ENCODE measurements around the gene XRCC2. TPM values are rescaled to one million over a fixed set of nuclear protein-coding genes. Genes with fewer than 3 reads are reported as not detected.

XRCC2 gene
- total RNA-seq, 1 experiment from 2014 or later, result 7.3 TPM

- DNase-seq, result peak; percentile 37
- no peaks in the 10 kb centered on the region for H3K36me3 ChIP-seq (replicated peaks; ENCODE audit: control insufficient read depth, insufficient read depth, low read length)
- H3K4me3 ChIP-seq (ENCODE audit: insufficient read depth, low read depth, low read length), result no peak overlapping the region
- H3K27me3 ChIP-seq (ENCODE audit: control insufficient read depth, insufficient read depth, low read length), result no peaks in the 10 kb centered on the region
Observed at GRCh38 chr7:152615031-152615741, 60.8 kb downstream of the XRCC2 start.

- DNase-seq, result no peak
- Histone ChIP-seq H3K36me3 (replicated peaks; ENCODE audit: control insufficient read depth, insufficient read depth, low read length) (no peaks in the 10 kb centered on the region), H3K27me3 (ENCODE audit: control insufficient read depth, insufficient read depth, low read length) (no peaks in the 10 kb centered on the region), H3K4me3 (ENCODE audit: insufficient read depth, low read depth, low read length) (no peak overlapping the region)
Observed at GRCh38 chr7:152608656-152609055, 67.3 kb downstream of the XRCC2 start.

GRCh38 chr7:152608208-152608607, 67.7 kb downstream of the XRCC2 start:
- no peaks in the 10 kb centered on the region for H3K36me3 ChIP-seq (replicated peaks; ENCODE audit: control insufficient read depth, insufficient read depth, low read length)
- no peaks in the 10 kb centered on the region for H3K27me3 ChIP-seq (ENCODE audit: control insufficient read depth, insufficient read depth, low read length)
- H3K4me3 ChIP-seq (ENCODE audit: insufficient read depth, low read depth, low read length), result no peak overlapping the region
- no peak for DNase-seq

- H3K36me3 ChIP-seq (replicated peaks; ENCODE audit: control insufficient read depth, insufficient read depth, low read length), result no peaks in the 10 kb centered on the region
- no peaks in the 10 kb centered on the region for H3K27me3 ChIP-seq (ENCODE audit: control insufficient read depth, insufficient read depth, low read length)
- DNase-seq, result no peak
- no peak overlapping the region for H3K4me3 ChIP-seq (ENCODE audit: insufficient read depth, low read depth, low read length)
Observed at GRCh38 chr7:152607007-152607406, 68.9 kb downstream of the XRCC2 start.

- Histone ChIP-seq H3K4me3 (ENCODE audit: insufficient read depth, low read depth, low read length) (no peak overlapping the region), H3K27me3 (ENCODE audit: control insufficient read depth, insufficient read depth, low read length) (no peaks in the 10 kb centered on the region), H3K36me3 (replicated peaks; ENCODE audit: control insufficient read depth, insufficient read depth, low read length) (no peaks in the 10 kb centered on the region)
- no peak for DNase-seq
Observed at GRCh38 chr7:152602962-152603361, 73.0 kb downstream of the XRCC2 start.

GRCh38 chr7:152601305-152601798, 74.6 kb downstream of the XRCC2 start:
- no peak for DNase-seq
- no peak overlapping the region for H3K4me3 ChIP-seq (ENCODE audit: insufficient read depth, low read depth, low read length)
- H3K36me3 ChIP-seq (replicated peaks; ENCODE audit: control insufficient read depth, insufficient read depth, low read length), result no peaks in the 10 kb centered on the region
- H3K27me3 ChIP-seq (ENCODE audit: control insufficient read depth, insufficient read depth, low read length), result no peaks in the 10 kb centered on the region

- Histone ChIP-seq H3K27me3 (ENCODE audit: control insufficient read depth, insufficient read depth, low read length) (no peaks in the 10 kb centered on the region), H3K36me3 (replicated peaks; ENCODE audit: control insufficient read depth, insufficient read depth, low read length) (no peaks in the 10 kb centered on the region), H3K4me3 (ENCODE audit: insufficient read depth, low read depth, low read length) (no peak overlapping the region)
- DNase-seq, result no peak
Observed at GRCh38 chr7:152600266-152600665, 75.7 kb downstream of the XRCC2 start.

GRCh38 chr7:152597507-152597906, 78.4 kb downstream of the XRCC2 start:
- H3K36me3 ChIP-seq (replicated peaks; ENCODE audit: control insufficient read depth, insufficient read depth, low read length), result no peaks in the 10 kb centered on the region
- H3K4me3 ChIP-seq (ENCODE audit: insufficient read depth, low read depth, low read length), result no peak overlapping the region
- DNase-seq, result no peak
- H3K27me3 ChIP-seq (ENCODE audit: control insufficient read depth, insufficient read depth, low read length), result no peaks in the 10 kb centered on the region

- DNase-seq, result no peak
- H3K36me3 ChIP-seq (replicated peaks; ENCODE audit: control insufficient read depth, insufficient read depth, low read length), result no peaks in the 10 kb centered on the region
- H3K27me3 ChIP-seq (ENCODE audit: control insufficient read depth, insufficient read depth, low read length), result no peaks in the 10 kb centered on the region
- H3K4me3 ChIP-seq (ENCODE audit: insufficient read depth, low read depth, low read length), result no peak overlapping the region
Observed at GRCh38 chr7:152596824-152597223, 79.1 kb downstream of the XRCC2 start.

Other genes starting within 250 kb of the XRCC2 start
- gene KMT2C, start 240.1 kb downstream of the XRCC2 start, total RNA-seq (2014; rRNA removed; shearing (Covaris generic)), result 8.5 and 14.6 TPM in 2 replicates
- gene ACTR3B, start 83.6 kb upstream of the XRCC2 start, total RNA-seq (2014; rRNA removed; shearing (Covaris generic)), result 6.5 and 10.9 TPM in 2 replicates

All from H7 (cell line).